GM23338 (cell line): ENCODE data around the gene TMEM132D. TPM values are rescaled to one million over a fixed set of nuclear protein-coding genes. Genes with fewer than 3 reads are reported as not detected.

Experiments used
- ATAC-seq: fragments of 200-7000 bp; cut with Tn5 transposase; 3 replicates; pipeline ENCODE4 v1.9.1; 2020
- DNase-seq: peaks from one replicate; pipeline ENCODE4 v3.0.0-alpha.2; 2015; ENCODE audit warnings: low spot score
- H2AFZ ChIP-seq: fragments of 200-600 bp; sonication (generic); 2 replicates; pipeline ENCODE4 v1.8.0; 2016; ENCODE audit warnings: antibody characterized with exemption, mild to moderate bottlenecking, moderate library complexity
- H3F3A ChIP-seq: fragments of 200-600 bp; sonication (generic); replicated peaks from 2 replicates; pipeline ENCODE4 v1.8.0; 2017; ENCODE audit warnings: antibody characterized with exemption, mixed run types, low read depth
- H3K27ac ChIP-seq: fragments of 200-600 bp; sonication (generic); 2 replicates; pipeline ENCODE4 v1.6.1; 2016; ENCODE audit warnings: low read depth
- H3K27me3 ChIP-seq: fragments of 200-600 bp; sonication (generic); 2 replicates; pipeline ENCODE4 v1.8.0; 2016; ENCODE audit warnings: mild to moderate bottlenecking, mixed run types, moderate library complexity; ENCODE audit not compliant: insufficient read depth
- H3K36me3 ChIP-seq: fragments of 200-600 bp; sonication (generic); 2 replicates; pipeline ENCODE4 v1.8.0; 2016; ENCODE audit warnings: mild to moderate bottlenecking; ENCODE audit not compliant: insufficient read depth
- H3K4me1 ChIP-seq: fragments of 200-600 bp; sonication (generic); 2 replicates; pipeline ENCODE4 v1.8.0; 2016; ENCODE audit warnings: mild to moderate bottlenecking, moderate library complexity; ENCODE audit not compliant: insufficient read depth
- H3K4me2 ChIP-seq: fragments of 200-600 bp; sonication (generic); 2 replicates; pipeline ENCODE4 v1.7.1; 2017; ENCODE audit warnings: mixed run types
- H3K4me3 ChIP-seq: fragments of 200-600 bp; sonication (generic); 2 replicates; pipeline ENCODE4 v1.6.1; 2016; ENCODE audit warnings: mixed run types
- H3K79me2 ChIP-seq: fragments of 200-600 bp; sonication (generic); replicated peaks from 2 replicates; pipeline ENCODE4 v1.8.0; 2017; ENCODE audit warnings: mild to moderate bottlenecking; ENCODE audit not compliant: insufficient read depth
- H3K9me2 ChIP-seq: fragments of 200-600 bp; sonication (generic); 2 replicates; pipeline ENCODE4 v1.8.0; 2017; ENCODE audit not compliant: insufficient read depth
- H4K20me1 ChIP-seq: fragments of 200-600 bp; sonication (generic); replicated peaks from 2 replicates; pipeline ENCODE4 v1.8.0; 2017; ENCODE audit warnings: mild to moderate bottlenecking; ENCODE audit not compliant: insufficient read depth
- H3K27ac Mint-ChIP-seq: 2 replicates; pipeline ENCODE4 v1.8.0; 2020; ENCODE audit warnings: inconsistent platforms, mild to moderate bottlenecking, moderate library complexity, mixed read lengths
- H3K27me3 Mint-ChIP-seq: 3 replicates; pipeline ENCODE4 v1.8.0; 2022; ENCODE audit warnings: low read depth, mild to moderate bottlenecking, moderate library complexity, mixed read lengths, inconsistent platforms; ENCODE audit not compliant: insufficient read depth, poor library complexity
- H3K36me3 Mint-ChIP-seq: 3 replicates; pipeline ENCODE4 v1.8.0; 2021; ENCODE audit warnings: low read depth, mild to moderate bottlenecking, inconsistent platforms, moderate library complexity, mixed read lengths
- H3K4me1 Mint-ChIP-seq: 3 replicates; pipeline ENCODE4 v1.8.0; 2020; ENCODE audit warnings: mild to moderate bottlenecking, inconsistent platforms, mixed read lengths
- H3K4me3 Mint-ChIP-seq: 3 replicates; pipeline ENCODE4 v1.8.0; 2021; ENCODE audit warnings: moderate library complexity, mild to moderate bottlenecking, inconsistent platforms, mixed read lengths
- H3K9me3 Mint-ChIP-seq: 3 replicates; pipeline ENCODE4 v1.8.0; 2020; ENCODE audit warnings: moderate library complexity, mild to moderate bottlenecking, inconsistent platforms, mixed read lengths
- ETS1 ChIP-seq: IDR thresholded peaks from 2 replicates; pipeline ENCODE4 v1.6.1; 2016; ENCODE audit warnings: antibody characterized with exemption
- NANOG ChIP-seq: IDR thresholded peaks from 2 replicates; pipeline ENCODE4 v1.6.1; 2016; ENCODE audit warnings: antibody characterized with exemption, borderline replicate concordance
- REST ChIP-seq: IDR thresholded peaks from one replicate; pipeline ENCODE4 v1.6.1; 2018; ENCODE audit warnings: antibody characterized with exemption; ENCODE audit not compliant: unreplicated experiment
- ZNF114 ChIP-seq: fragments of 250-450 bp; sonication (Bioruptor Pico); IDR thresholded peaks from 2 replicates; pipeline ENCODE4 v1.5.0; 2020; ENCODE audit warnings: mild to moderate bottlenecking, moderate library complexity
- ZNF331 ChIP-seq: fragments of 250-450 bp; sonication (Bioruptor Pico); IDR thresholded peaks from 2 replicates; pipeline ENCODE4 v1.5.0; 2020; ENCODE audit warnings: low read depth, mild to moderate bottlenecking, moderate library complexity
- ZNF462 ChIP-seq: fragments of 250-450 bp; sonication (Bioruptor Pico); IDR thresholded peaks from 2 replicates; pipeline ENCODE4 v1.5.0; 2020; ENCODE audit warnings: mild to moderate bottlenecking, moderate library complexity
- polyA plus RNA-seq: library from polyadenylated mRNA; unstranded; fragments of >200 nt; fragmentation: Nextera tagmentation; extraction: Ambion mirVana; gene quantifications from 2 replicates; pipeline ENCODE4 v1.2.1, GENCODE V29; 2016
- total RNA-seq: library from RNA; depleted of rRNA; stranded (reverse); fragments of >200 nt; shearing (Covaris generic); gene quantifications from 2 replicates; pipeline ENCODE4 v1.2.3, GENCODE V29; 2014

The TMEM132D gene
- total and polyA plus RNA-seq, 2 experiments from 2014 or later: 0.44 to 5.3 TPM

- Mint-ChIP-seq H3K4me3 (no peak overlapping the region), H3K4me1 (no peaks in the 10 kb centered on the region), H3K36me3 (peaks cover 33% of the 10 kb centered on the region), H3K27ac (no peak overlapping the region), H3K27me3 (peaks cover 6% of the 10 kb centered on the region), H3K9me3 (peaks cover 93% of the 10 kb centered on the region)
- Histone ChIP-seq H3K36me3 (peaks cover 10% of the 10 kb centered on the region; the same call in 1 of the 2 replicates), H3K4me2 (no peak overlapping the region), H2AFZ (no peak overlapping the region), H3K27me3 (no peaks in the 10 kb centered on the region), H3K4me3 (no peak overlapping the region), H3K4me1 (no peaks in the 10 kb centered on the region), H3K9me2 (no peaks in the 10 kb centered on the region), H3K27ac (no peak overlapping the region), H4K20me1 (no peaks in the 10 kb centered on the region), H3K79me2 (no peaks in the 10 kb centered on the region), H3F3A (no peaks in the 10 kb centered on the region)
- DNase-seq: no peak
- no peak for TF ChIP-seq NANOG
- TF ChIP-seq ZNF462: no peak
- TF ChIP-seq ZNF114 (CRISPR knock-in tag): no peak
- TF ChIP-seq REST: no peak
- no peak for TF ChIP-seq ZNF331
- no peak for TF ChIP-seq ETS1
- ATAC-seq: no peak
These were observed 197.1 kb downstream of the TMEM132D start for GRCh38 chr12:129706716-129707115.
